ENCODE measurements around the gene NKAIN2. TPM values are rescaled to one million over a fixed set of nuclear protein-coding genes. Genes with fewer than 3 reads are reported as not detected.
"Not testable (repeated sequence)": the region's sequence is repeated elsewhere in the genome, so short reads cannot be mapped to it uniquely, and the experiment has no call there.

NKAIN2 gene
- total and polyA plus RNA-seq, 9 of the 15 experiments (the other 6 are each of a cell fraction or from before 2014, with no cell fraction given) = not detected

DNA sequence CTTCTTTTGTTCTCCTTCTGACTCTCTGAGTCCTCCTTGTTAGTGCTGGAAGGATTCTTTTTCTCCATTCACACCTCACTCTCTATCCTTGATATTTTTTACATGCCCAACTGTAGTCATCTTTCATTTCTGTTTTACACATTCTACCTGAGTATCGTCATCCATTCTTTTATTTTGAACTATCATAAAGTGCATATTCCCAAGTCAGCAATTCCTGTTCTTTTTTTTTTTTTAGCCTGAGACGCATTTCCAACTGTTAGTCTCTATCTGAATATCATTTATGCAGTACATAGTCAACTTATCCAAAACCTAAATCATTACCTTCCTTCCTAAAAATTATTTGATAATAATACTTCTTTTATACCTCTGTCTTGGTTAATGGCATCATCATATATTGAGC is 207.5 kb downstream of the NKAIN2 start:
- H4K20me1 ChIP-seq (replicated peaks; ENCODE audit: control insufficient read depth, insufficient read depth, low read length) = no peaks in the 10 kb centered on the region
- DNase-seq (ENCODE audit: extremely low read depth in 1 of 4, low spot score in 3 of 4) = no peak
- no peaks in the 10 kb centered on the region for H3K27me3 ChIP-seq (ENCODE audit: control insufficient read depth in 2 of 2, insufficient read depth in 2 of 2, low read length in 2 of 2)
- H3K4me2 ChIP-seq (ENCODE audit: insufficient read depth, low read length) = no peak overlapping the region
- ATAC-seq = no peak
- H3K36me3 ChIP-seq (ENCODE audit: control insufficient read depth, insufficient read depth, low read length) = no peaks in the 10 kb centered on the region
- H3K27ac ChIP-seq (ENCODE audit: extremely low read depth, low read depth, low read length) = no peak overlapping the region
- H3K9me1 ChIP-seq (ENCODE audit: control insufficient read depth, insufficient read depth, low read length) = no peaks in the 10 kb centered on the region
- ChIA-PET POLR2A (no interaction called here), CTCF (ENCODE audit: low intra/inter-chr PET ratio) (no interaction called here)
- no peaks in the 10 kb centered on the region for H3K4me1 ChIP-seq (replicated peaks in 1 of 2; ENCODE audit: control insufficient read depth in 2 of 2, insufficient read depth in 2 of 2, low read length in 2 of 2)
- no TSS peak for BruUV-seq (replicated peaks)
- in situ Hi-C loops (cut with MboI) (no loop called here), intact Hi-C loops (cut with micrococcal nuclease) (no loop called here)
- WGBS (ENCODE audit: insufficient coverage, low coverage, missing lambda C conversion rate) = 6% methylated on average over 2 of the region's 2 CpGs
- peak; percentile 17; the same call in 1 of the 2 replicates for TF ChIP-seq C11orf30 (IDR thresholded peaks at IDR 0.05; ENCODE audit: low read depth)
- TF ChIP-seq RCOR1 (IDR thresholded peaks at IDR 0.05; ENCODE audit: borderline replicate concordance in 1 of 2, low read depth in 2 of 2, low read length in 2 of 2) = no peak
- TF ChIP-seq MAFF (IDR thresholded peaks at IDR 0.05; ENCODE audit: low read length) = 0 out of 2 replicates have a peak, but pooled peaks have one; percentile 1
- TF ChIP-seq ZNF316 (IDR thresholded peaks at IDR 0.05) = peak; percentile 72
- H3K79me2 ChIP-seq (ENCODE audit: control insufficient read depth, insufficient read depth, low read length) = no peaks in the 10 kb centered on the region
- no peak overlapping the region for H2AFZ ChIP-seq (ENCODE audit: low read depth, low read length)
- no peak overlapping the region for H3K9ac ChIP-seq (ENCODE audit: insufficient read depth in 1 of 2, low read depth in 2 of 2, low read length in 2 of 2)
- FAIRE-seq = no peak
- H3K4me3 ChIP-seq = no peak overlapping the region
- no peaks in the 10 kb centered on the region for H3K9me3 ChIP-seq (replicated peaks; ENCODE audit: control insufficient read depth, insufficient read depth, low read depth, low read length)

DNA sequence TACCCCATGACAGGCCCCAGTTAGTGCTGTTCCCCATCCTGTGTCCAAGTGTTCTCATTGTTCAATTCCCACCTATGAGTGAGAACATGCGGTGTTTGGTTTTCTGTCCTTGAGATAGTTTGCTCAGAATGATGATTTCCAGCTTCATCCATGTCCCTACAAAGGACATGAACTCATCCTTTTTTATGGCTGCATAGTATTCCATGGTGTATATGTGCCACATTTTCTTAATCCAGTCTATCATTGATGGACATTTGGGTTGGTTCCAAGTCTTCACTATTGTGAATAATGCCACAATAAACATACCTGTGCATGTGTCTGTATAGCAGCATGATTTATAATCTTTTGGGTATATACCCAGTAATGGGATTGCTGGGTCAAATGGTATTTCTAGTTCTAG is 218.4 kb downstream of the NKAIN2 start:
- H3K79me2 ChIP-seq (ENCODE audit: control insufficient read depth, insufficient read depth, low read length); H4K20me1 ChIP-seq (replicated peaks; ENCODE audit: control insufficient read depth, insufficient read depth, low read length); H3K27ac ChIP-seq (ENCODE audit: extremely low read depth, low read depth, low read length); H3K36me3 ChIP-seq (ENCODE audit: control insufficient read depth, insufficient read depth, low read length); H3K9me3 ChIP-seq (replicated peaks; ENCODE audit: control insufficient read depth, insufficient read depth, low read depth, low read length); H3K4me3 ChIP-seq; intact Hi-C loops (cut with micrococcal nuclease); POLR2A ChIA-PET; H3K9me1 ChIP-seq (ENCODE audit: control insufficient read depth, insufficient read depth, low read length); H3K4me2 ChIP-seq (ENCODE audit: insufficient read depth, low read length); DNase-seq (ENCODE audit: extremely low read depth in 1 of 4, low spot score in 3 of 4); ATAC-seq; BruUV-seq (replicated peaks); CTCF ChIA-PET (ENCODE audit: low intra/inter-chr PET ratio); H3K4me1 ChIP-seq (replicated peaks in 1 of 2; ENCODE audit: control insufficient read depth in 2 of 2, insufficient read depth in 2 of 2, low read length in 2 of 2); H3K27me3 ChIP-seq (ENCODE audit: control insufficient read depth in 2 of 2, insufficient read depth in 2 of 2, low read length in 2 of 2); in situ Hi-C loops (cut with MboI); H2AFZ ChIP-seq (ENCODE audit: low read depth, low read length); FAIRE-seq; H3K9ac ChIP-seq (ENCODE audit: insufficient read depth in 1 of 2, low read depth in 2 of 2, low read length in 2 of 2): not testable (repeated sequence)
- 0% methylated on average over 1 of the region's 1 CpG for WGBS (ENCODE audit: insufficient coverage, low coverage, missing lambda C conversion rate)
